Amygdala (tissue), 56 donors: ENCODE data around the gene SLC6A6.

Source experiments
- DNase-seq, 56 donors: peaks; one replicate each; lab custom pipeline; 2025; lab: John Stamatoyannopoulos, UW

SLC6A6 gene

DNA sequence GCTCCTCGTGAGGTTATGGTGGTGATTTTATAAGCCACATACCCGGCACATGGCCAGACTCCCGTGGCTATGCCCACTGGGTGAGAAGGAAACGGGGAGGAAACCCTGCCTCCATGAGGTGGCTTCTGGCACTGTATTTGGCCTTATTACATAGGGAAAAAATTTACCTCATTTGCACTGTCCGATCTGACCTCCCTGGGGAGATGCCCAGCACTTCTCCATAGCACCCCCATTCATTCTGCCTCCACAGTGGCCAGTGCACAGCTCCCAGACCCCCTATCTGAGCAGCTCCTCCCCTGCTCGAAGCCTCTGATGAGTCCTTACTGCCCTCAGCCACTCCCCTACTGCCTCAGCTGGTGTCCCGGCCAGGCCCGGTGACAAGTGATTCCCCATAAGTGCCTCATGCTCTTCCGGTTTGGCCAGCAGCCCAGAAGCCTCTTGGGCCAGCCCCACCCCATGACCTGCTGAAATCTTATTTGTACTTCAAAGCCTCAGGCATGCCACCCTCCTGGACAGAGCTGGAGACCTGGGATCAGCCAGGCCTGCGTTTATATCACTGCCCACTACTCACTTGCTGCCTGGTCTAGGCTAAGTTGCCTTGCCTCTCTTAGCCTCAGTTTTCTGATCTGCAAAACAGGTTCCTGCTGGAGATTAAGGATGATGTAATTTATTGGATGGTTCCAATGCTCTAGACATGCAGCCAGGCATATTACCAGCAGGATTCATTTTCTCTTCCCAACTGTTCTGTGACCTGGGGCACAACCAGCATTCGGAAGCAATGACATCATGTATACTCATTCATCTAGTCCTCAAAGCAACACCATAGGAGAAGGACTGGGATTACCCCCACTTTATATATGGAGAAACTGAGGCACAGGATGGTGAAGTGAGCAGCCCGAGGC lies 30.6 kb upstream of the SLC6A6 start:
- DNase-seq: peak in 1 of 56 donors; percentile 10

DNA sequence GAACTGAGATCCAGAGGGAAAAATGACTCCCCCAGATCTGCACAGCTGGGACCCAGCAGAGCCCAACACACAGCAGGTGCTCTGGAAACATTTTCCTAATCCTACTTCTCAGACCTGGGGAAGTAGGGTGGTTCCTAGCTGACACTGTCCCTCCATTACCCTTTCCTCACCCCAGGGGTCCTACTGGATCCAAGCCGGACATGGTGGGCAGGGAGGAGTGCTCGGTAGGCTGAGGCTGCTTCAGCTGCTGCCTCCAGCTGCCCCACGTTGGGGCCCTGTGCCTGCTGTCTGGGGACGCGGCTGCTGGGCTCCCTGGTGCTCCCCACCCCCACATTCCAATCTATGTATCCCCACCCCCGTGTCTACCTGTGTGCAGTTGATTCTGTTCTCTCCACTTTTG lies 29.8 kb upstream of the SLC6A6 start:
- DNase-seq: no peak

DNA sequence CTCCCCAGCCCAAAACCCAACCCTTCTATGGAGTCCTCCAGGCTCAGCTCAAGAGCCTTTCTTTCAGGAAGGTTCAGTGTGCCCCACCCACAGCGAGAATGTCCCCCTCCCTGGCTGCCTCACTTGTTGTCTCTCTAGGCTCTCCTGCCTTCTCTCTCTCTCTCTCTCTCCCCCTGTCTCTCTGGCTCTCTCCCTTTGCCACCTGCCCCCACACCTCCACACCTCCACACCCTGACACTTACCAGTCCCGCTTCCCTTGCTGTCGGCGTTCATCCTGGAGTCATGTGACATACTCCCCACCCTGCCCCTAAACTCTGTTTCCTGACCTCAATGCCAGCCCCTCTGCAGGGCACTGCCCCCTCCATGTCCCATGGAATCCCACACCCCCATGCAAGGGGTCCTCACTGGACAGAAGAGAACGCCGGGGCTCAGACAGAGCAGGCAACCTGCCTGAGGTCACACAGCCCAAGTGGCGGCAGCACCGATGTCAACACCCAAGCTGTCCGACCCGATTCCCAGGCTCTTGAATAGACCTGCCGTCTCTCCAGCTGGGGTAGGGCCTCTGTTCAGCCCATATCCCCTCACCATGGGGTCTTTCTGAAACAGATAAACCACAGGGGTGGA lies 28.5 kb upstream of the SLC6A6 start:
- DNase-seq: no peak

DNA sequence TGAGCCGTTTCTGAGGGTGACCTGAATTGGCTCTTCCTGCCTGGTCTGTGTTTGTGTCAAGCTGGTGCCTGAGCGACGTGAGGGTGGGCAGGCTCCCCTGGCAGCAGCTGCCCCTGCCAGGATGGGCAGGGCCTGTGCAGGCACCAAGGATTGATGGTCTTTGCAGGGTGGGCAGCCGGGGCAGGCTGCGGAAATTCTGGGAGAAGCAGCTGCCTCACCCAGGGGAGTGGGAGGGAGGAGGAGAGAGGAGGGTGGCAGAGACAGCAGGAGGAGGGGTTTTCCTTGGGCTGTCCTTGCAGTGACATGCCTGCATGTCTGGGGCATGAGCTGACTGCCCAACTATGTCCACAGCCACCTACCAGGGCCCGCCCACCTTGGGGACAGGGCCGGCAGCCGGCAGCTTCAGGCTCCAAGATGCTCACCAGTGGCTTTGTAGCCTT lies 27.9 kb upstream of the SLC6A6 start:
- no peak for DNase-seq

DNA sequence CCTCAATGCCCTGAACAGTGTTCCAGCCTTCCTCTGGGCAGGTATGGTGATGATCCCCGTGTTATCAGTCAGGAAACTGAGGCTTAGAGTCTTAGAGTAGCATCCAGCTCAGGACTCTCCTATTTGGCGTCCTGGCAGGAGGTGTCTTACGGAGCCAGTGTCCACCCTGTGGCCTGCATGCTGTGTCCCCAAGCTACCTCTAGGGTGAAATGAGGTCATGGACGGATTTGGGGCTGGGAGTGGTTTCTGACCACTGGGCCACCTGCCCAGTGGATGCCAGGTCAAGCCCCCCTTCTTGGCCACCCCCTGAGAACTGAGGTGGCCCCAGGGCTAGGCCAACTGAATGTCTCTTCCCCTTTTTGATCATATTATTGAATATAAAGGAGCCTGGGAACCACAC lies 27.2 kb upstream of the SLC6A6 start:
- DNase-seq: no peak

DNA sequence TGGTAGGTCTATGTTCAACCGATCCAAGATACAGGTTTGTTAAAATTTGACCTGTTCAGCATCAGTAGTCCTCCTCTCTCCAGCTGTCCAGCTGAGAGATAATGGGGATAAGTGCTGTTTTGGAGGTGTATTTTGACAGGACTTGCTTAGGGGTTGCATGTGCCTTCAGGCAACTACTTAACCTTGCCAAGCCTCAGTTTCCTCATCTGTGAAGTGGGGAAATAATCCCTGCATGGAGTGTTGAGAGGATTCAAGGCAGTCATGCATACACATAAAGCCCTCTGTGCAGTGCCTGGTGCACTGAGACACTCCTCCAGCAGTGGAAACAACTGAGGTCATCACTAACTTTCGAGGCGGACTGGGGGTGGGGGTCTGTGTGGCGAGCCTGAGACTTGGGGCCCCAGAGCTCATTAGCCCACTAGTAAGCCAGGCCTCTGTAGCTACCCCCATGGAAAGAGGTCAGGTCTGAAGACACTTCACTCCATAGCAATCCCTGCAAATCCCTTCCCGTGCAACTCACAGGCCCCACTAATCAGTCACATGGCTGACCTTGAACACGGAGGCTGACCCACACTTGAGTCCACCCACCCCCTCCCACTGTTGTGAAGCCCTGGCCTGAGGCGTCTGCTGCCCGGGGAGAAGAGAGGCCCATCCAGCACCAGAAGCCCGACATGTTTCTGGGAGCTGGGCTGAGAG lies 25.9 kb upstream of the SLC6A6 start:
- no peak for DNase-seq

DNA sequence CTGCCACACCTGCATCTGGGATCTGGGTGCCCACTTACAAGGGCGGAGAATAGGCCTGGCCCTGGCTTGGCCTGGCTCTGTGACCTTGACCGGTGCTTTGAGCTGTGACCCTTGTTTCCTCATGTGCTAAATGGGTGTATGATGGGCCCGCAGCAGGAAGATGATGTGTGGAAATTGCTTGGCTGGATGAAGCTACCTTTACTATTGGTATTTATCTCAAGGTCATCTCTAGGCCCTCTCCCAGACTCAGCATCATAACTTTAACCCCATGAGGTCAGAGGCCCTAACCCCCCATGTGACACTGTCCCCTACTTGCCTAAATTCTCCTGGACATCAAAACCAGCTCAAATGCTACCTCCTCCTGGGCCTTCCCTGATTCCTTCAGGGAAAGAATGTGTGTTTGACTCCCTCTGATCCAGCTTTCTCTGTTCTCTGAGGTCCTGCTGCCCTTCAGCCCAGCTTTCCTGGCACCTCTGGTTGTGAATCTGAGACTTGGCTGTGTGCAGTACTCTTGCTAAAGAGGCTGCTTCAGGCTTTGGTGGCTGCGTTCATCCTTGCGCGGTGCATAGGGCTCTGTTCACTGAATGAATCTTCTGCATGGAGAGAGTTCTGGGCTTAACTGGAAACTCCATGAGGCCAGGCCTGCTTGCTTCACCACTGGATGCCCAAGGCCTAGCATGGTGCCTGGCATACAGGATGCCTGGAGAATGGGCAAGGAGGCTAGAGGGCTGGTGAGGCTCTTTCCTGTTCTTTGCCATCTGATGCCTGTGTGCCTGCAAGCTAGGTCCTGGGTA lies 25.2 kb upstream of the SLC6A6 start:
- no peak for DNase-seq

DNA sequence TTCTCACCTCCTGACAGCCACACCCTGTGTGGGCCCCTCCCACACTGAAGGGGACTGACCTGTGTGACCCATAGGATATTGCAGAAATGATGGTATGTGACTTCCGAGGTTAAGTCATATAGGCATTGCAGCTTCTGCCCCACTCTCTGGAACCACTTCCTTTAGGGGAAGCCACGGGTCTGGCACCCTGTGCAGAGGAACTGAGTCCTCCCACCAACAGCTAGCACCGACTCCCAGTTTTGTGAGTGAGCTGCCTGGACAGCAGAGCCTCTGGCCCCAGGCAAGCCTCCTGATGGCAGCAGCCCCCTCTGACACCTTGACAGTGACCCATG lies 24.6 kb upstream of the SLC6A6 start:
- peak in 2 of 56 donors; percentile 4 to 14 for DNase-seq

DNA sequence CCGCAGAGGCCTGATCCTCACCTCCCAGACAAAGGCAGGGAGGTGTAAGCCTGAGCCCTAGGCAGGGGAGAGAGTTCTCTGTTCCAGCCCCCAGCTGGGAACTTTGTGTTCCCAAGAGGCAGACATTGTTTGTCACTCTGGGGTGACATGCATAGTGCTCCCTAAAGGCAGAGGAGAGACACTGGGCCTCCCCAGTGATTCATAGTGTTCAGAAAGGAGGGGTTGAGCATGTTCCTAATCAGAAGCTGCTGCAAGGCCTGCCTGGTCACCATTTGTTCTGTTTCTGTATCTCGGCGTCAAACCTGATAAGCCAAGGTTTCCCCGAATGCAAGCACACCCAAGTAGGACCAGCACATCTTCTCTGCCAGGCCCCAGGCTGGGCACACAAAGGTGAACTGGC lies 24.0 kb upstream of the SLC6A6 start:
- DNase-seq: no peak

DNA sequence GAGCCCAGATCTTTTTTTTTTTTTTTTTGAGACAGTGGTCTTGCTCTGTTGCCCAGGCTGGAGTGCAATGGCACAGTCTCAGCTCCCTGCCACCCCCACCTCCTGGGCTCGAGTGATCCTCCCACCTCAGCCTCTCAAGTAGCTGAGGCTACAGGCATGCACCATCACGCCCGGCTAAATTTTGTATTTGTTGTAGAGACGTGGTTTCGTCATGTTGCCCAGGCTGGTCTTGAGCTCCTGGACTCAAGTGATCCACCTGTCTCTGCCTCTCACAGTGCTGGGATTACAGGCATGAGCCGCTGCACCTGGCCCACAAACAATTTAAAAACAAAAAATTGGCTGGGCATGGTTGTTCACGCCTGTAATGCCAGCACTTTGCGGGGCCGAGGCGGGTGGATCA lies 22.6 kb upstream of the SLC6A6 start:
- no peak for DNase-seq

DNA sequence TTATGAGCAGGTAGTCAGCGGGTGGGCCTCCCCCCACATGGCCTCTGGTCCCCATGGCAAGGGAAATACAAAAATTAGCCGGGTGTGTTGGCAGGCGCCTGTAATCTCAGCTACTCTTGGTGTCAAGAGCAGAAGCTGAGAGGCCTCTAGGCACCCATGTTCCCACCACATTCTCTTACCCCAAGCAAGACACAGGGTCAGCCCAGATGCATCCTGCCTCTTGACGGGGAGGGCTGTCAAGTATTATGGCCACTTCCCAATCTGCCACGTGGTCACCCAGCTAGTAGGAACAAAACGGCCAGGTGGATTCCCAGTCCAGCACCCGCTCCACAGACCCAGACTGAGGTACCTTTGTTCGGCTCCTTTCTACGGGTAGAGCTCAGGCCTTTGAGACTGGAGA lies 16.2 kb upstream of the SLC6A6 start:
- no peak for DNase-seq

DNA sequence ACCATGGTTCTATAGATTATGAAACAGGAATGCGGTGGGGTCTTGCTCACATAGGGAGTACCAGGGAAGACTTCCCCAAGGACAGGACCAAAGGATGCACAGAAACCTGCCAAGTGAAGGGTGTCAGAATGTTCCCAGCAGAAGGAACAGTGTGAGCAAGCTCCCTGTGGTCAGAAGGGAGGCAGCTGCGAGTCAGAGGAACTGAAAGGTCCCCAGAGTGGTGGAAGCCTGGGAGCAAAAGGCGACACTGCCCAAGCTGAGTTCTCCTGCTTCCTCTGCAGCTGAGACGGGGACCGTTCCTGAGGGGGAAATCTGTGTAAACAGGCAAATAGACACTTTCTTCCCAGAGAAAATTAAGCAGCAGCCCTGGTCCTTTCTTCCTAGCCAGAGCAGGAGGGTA lies 14.2 kb upstream of the SLC6A6 start:
- DNase-seq: no peak

DNA sequence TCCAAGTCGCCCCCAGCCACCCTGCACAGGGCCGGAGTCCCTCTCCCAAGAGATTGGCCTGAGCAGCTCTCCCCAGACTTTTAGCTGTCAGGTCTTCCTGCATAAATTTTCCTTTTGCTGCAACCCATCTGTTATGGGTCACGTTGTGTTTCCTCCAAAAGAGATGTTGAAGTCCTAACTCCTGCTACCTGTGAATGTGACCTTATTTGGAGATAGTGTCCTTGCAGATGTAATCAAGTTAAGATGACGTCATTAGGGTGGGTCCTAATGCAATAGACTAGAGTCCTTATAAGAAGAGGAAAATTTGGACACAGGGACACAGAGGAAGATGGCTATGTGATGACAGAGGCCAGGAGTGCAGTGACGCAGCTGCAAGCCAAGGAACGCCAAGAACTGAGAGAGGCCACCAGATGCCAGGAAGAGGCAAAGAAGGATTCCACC lies 13.2 kb upstream of the SLC6A6 start:
- DNase-seq: no peak

DNA sequence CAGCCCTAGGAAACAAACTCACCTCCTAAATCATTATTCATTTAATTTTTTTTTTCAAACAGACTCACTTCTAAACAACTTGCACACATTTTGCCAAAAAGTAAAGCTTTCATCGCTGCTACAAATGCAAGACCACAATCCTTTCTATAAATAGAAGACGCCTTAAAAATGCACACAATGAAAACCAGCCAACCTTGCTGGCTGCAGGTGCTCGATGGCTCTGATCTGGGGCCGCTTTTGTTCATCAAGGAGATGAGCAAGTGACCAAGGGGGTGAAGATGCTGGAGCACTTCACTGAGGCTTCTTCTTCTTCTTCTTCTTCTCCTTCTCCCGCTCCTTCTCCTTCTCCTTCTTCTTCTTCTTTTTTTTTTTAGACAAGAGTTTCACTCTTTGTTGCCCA lies 12.7 kb upstream of the SLC6A6 start:
- DNase-seq: no peak

DNA sequence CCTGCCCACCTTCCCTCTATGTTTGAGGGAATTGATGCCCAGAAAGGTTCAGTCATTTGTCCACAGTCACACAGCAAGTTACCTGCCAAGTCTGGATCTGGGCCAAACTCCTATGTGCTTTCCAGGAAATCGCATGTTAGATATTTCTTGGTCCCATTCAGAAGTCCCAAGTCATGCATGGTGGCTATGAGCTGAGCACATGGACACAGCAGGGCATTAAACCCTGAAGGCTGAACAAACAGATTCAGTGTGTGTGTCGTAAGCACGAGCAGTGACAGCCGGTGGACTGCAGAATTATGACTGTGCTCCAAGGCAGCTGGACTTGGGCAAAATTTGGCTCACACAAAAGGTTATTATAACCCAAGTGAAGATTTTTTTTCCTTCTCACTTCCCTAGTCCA lies 11.4 kb upstream of the SLC6A6 start:
- DNase-seq: peak in 13 of 56 donors; percentile 13 to 55 (median 25)

DNA sequence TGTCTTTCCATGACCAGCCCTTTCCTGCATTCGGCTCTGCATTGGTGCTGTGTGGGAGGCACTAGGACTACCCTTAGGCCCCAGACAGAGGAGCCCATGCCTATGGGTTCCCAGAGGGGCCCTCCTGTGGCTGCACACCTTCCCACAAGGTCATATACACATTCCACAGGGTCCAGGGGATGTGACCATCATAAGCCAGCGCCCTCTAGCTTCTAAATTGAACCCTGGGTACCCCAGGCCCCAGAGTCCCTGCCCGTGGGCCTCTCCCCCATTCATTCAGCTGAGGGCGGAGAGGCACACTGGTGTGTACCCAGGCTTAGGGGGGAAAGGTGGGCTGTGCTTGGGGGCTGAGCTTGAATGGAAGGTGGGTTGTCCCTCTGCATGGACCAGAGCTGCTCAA lies 10.2 kb upstream of the SLC6A6 start:
- no peak for DNase-seq

DNA sequence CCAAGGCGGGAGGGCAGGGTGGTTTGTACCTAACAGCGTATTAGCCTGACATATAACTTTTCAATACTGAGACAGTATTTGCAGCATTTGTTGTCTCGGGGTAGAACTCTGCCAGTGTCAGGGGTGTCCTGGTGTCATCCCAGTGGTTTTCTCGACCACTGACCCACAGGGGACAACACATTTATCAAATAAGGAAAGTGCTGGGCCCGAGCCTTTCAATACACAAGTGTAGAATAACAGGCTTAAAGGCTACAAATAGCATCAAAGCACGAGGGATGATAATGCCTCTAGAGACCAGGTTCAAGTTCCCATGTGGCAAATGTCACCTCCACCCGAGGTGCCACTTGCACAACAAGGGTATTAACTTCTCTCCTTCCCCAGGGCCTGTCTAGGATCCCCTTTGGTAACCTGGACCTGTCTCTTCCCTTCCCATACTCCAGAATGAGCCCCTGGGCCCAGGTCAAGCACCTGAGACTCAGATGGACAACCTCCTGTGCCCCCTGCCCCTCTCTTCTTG lies 9.5 kb upstream of the SLC6A6 start:
- DNase-seq: no peak

DNA sequence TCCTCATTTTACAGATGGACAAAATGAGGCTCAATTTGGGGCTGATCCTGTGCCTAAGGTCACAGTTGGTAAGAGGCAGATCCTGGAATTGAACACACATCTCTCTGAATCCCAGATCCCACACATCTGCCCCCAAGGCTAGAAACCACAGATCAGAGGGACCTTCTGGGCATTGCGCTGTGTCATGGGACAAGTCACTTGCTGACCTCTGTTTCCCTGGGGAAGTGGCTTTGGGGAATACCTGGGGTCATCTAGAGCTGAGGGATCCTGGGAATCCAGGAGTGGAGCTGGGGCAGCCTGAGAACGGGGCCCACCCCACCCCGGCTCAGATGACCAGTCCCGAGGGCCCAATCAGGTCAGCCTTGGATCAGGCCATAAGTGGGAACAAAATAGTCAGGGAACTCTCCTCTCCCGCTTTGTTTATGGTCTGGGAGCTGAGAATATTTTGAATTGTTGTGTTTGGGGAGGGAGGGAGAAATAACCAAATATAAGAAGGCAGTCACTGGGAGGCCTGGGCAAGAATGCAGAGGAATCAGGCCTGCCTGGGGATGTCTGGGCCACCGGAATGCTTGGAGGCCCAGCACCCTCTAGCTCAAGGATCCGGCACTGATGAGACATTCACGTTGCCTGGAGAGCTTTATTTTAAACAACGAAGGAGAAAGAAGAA lies 8.8 kb upstream of the SLC6A6 start:
- no peak for DNase-seq

DNA sequence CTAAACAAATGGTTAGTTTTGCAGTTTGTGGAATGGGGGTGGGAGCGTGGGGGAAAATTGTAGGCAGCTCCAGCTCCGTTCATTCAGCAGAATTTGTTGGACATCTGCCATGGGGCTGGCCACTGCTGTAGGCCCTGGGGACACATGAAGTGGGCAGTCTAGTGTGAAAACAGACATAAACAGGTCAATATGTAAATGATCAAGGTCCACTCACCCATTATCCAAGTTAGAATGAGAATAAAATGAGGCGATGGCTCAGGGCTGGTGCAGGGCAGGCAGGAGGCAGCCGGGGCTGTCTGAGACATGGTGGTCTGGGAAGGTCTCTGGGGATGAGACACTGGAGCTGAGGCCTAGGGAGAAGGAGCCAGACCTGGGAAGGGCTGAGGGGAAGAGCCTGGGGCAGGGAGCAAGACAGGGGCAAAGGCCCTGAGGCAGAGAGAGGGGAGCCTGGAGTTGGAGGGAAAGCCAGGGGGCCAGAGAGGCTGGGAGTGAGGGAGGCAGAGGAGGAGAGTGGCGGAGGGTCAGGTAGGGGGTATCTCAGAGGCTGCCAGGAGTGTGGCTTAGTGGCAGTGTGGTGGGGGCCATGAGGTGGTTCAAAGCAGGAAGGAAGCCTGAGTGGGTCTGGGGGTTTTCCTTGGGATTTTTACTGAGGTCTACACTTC lies 6.2 kb upstream of the SLC6A6 start:
- DNase-seq: no peak
